Stimulated activated CD8-positive, alpha-beta memory T cell treated with anti-CD3 and anti-CD28 coated beads, Interleukin-15, amount 100 ng/mL, for 24 hours (primary cell): ENCODE results near the gene CBLN4.

Experiments used
- DNase-seq: peaks from one replicate; pipeline ENCODE4 v3.0.0-alpha.2; 2020; ENCODE audit warnings: low read depth

CBLN4 gene

DNA sequence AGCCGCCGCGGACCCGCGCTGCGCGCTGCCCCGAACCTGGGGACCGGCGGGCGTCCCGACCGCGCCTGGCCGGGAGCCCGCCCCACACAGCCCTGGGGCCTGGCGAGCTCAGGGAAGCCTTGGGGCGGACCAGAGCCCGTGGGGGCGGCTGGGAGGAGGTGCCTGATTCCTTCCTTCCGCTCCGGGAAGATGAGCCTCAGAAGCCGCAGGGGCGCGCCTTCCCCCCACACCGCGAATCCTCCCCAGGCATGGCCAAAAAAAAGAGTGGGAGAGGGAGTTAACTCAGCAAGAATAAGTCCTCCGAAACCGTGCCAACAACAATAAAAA is at the start of gene CBLN4:
TSS of gene CBLN4 (minus strand) at position 131 of the 327 bp plus-strand sequence. CDS start 1,348 bp downstream, outside the sequence.
- DNase-seq = no peak

- DNase-seq = no peak
Measured at GRCh38 chr20:56043227-56043626, 37.9 kb upstream of the CBLN4 start.

GRCh38 chr20:56032251-56032650 is 26.9 kb upstream of the CBLN4 start:
- no peak for DNase-seq

- DNase-seq = no peak
Measured at GRCh38 chr20:56018716-56019115, 13.4 kb upstream of the CBLN4 start.

GRCh38 chr20:56018194-56018593 is 12.9 kb upstream of the CBLN4 start:
- no peak for DNase-seq

GRCh38 chr20:56017560-56017959 is 12.2 kb upstream of the CBLN4 start:
- no peak for DNase-seq

- no peak for DNase-seq
Measured at GRCh38 chr20:56014998-56015397, 9.7 kb upstream of the CBLN4 start.

GRCh38 chr20:56014151-56014550 is 8.8 kb upstream of the CBLN4 start:
- DNase-seq = no peak

DNA sequence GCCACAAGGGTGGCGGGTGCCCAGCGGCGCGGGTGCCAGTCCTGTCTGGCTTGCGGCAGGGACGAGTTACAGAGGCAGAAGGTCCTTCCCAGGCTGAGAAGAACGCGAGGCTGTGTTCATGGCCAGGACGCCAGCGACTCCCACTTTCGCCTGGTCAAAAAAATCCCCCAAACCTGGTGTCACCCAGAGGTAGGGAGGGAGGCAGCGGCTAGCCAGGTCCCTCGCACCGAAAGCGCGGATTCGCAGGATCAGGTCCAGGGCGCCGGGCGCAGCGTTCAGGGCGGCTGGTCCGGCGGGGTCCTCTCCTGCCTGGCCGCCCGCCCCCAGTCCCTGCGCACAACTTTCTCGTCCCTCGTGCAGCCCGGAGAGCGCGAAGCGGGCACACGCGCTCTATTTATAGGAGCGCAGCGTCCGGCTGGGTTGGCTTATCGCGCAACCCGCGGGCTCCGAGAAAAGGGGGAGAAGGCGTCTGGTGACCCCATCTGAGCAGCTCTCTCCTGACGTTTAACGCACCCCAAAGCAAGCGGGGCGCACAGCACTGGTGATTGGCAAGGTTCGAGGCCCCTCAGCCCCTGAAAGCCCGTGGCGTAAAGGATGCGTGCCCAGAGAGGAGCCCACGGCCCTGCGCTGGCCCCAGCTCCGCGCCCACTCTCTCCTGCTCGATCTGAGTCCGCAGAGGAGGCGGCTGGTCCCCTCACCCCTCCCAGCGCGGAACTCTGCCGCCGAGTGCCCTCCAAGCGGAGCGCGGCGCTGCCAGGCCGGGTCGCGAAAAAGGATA is 519 bp downstream of the CBLN4 start:
- DNase-seq = no peak

GRCh38 chr20:56004007-56004406 is 1.3 kb downstream of the CBLN4 start:
- DNase-seq = no peak

- DNase-seq = no peak
Measured at GRCh38 chr20:56002908-56003800, 2.2 kb downstream of the CBLN4 start.

GRCh38 chr20:56001890-56002289 is 3.4 kb downstream of the CBLN4 start:
- DNase-seq = no peak

GRCh38 chr20:56001106-56001785 is 4.1 kb downstream of the CBLN4 start:
- DNase-seq = no peak

- no peak for DNase-seq
Measured at GRCh38 chr20:55978550-55978949, 26.8 kb downstream of the CBLN4 start.

- no peak for DNase-seq
Measured at GRCh38 chr20:55977690-55978459, 27.4 kb downstream of the CBLN4 start.

GRCh38 chr20:55974491-55975202 is 30.7 kb downstream of the CBLN4 start:
- no peak for DNase-seq

- no peak for DNase-seq
Measured at GRCh38 chr20:55964790-55965189, 40.5 kb downstream of the CBLN4 start.

DNA sequence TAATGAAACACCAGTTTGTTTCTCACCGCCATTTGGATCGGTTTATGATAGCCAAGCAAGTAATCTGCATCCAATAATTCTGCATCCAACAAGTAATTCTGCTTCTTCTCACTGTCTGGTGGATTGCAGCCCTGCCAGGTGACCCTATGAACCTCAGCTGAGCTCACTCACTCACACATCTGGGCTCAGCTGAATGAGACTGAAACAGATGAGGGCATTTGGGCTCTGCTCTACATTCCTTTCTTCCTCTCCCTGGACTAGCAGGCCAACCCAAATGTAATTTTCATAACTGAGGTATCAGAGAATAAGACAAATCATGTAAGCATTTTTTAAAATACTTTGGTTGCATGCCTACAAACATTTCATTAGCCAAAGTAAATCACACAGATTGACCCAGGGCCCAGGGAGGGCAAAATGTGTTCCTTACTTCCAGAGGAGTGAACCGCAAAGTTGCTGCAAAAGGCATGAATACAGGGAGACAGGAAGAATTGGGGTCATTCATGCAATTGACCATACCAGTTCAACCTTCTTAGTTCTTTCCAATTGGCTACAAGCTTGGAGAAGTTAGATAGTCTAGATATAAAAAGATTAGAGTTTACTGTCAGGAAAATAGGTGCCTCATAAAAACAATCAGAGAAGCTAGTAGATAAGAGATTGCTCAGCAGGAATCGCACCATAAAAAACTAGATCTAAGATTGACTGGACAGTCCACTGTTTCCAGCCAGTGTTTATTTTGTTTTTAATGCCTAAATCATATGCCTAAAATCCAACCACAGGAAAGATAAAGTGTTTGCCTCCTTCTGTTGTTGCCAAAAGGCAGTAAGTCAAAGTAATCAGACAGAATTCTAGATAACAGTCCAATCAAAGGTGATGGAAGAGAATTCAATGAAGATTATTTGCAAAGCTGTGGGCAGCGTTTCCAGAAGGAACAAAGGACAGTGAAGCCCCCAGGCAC is 43.7 kb downstream of the CBLN4 start:
- no peak for DNase-seq

- no peak for DNase-seq
Measured at GRCh38 chr20:55953201-55953600, 52.1 kb downstream of the CBLN4 start.

DNA sequence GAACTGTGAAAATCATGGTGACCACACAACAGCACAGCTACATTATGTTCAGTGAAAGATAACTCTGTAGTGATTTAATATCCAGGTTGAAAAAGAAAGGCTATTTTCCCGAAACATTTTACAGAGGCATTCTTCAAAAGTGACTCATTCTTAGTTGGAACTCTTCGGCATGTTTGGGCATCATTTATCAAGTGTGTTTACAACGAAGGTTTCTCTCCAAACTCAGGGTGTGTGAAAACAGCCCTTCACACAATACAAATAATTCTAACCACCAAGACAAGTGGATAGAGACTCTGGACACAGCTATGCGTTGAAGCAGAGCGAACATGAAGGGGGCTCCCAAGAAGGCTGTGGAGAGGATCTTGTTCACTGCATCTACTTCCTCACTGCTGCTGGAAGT is 57.6 kb downstream of the CBLN4 start:
- DNase-seq = no peak
